ENCODE data around the gene TCF7L1.

DNA sequence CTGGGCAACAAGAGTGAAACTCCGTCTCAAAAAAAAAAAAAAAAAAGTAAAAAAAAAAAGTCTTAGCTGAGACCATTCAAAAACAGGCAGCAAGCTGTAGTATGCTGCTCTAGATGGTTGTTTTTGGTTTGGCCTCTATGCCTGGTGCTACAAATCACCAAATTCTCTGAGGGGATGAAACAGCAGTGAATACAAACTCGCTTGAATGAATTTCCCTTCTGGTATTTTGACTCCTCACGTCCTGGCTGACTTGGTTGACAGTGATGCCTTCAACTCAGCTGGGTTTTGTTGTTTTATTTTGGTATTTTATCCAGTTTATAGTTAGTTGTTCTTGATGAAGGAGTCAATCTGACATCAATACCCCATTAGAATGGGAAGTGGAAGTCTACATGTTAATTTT, 3.3 kb upstream of the TCF7L1 start:
- TF ChIP-seq, protein P1, sequence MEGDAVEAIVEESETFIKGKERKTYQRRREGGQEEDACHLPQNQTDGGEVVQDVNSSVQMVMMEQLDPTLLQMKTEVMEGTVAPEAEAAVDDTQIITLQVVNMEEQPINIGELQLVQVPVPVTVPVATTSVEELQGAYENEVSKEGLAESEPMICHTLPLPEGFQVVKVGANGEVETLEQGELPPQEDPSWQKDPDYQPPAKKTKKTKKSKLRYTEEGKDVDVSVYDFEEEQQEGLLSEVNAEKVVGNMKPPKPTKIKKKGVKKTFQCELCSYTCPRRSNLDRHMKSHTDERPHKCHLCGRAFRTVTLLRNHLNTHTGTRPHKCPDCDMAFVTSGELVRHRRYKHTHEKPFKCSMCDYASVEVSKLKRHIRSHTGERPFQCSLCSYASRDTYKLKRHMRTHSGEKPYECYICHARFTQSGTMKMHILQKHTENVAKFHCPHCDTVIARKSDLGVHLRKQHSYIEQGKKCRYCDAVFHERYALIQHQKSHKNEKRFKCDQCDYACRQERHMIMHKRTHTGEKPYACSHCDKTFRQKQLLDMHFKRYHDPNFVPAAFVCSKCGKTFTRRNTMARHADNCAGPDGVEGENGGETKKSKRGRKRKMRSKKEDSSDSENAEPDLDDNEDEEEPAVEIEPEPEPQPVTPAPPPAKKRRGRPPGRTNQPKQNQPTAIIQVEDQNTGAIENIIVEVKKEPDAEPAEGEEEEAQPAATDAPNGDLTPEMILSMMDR (conservative IDR thresholded peaks at IDR 0.05; ENCODE audit: low read length) = no peak
- no peak for TF ChIP-seq EZH2phosphoT487 (IDR thresholded peaks at IDR 0.05; ENCODE audit: borderline replicate concordance, low read depth, low read length)

Data from OCI-LY7 (cell line).